Smooth muscle cell (in vitro differentiated cells): ENCODE measurements around the gene FBH1. TPM values are rescaled to one million over a fixed set of nuclear protein-coding genes. Genes with fewer than 3 reads are reported as not detected.

Experiments
- DNase-seq: peaks from one replicate; lab custom pipeline; 2025; ENCODE audit not compliant: unreplicated experiment; lab: John Stamatoyannopoulos, UW
- H2AFZ ChIP-seq: fragments of 200-600 bp; sonication (generic); 2 replicates; pipeline ENCODE4 v1.6.0; 2016; ENCODE audit warnings: antibody characterized with exemption, low read depth, mild to moderate bottlenecking
- H3F3A ChIP-seq: fragments of 200-600 bp; sonication (generic); 2 replicates; pipeline ENCODE4 v1.6.0; 2017; ENCODE audit warnings: antibody characterized with exemption, low read depth
- H3K27ac ChIP-seq: fragments of 200-600 bp; sonication (generic); 2 replicates; pipeline ENCODE4 v1.5.1; 2016; ENCODE audit warnings: low read depth, mild to moderate bottlenecking
- H3K27me3 ChIP-seq: fragments of 200-600 bp; sonication (generic); 2 replicates; pipeline ENCODE4 v1.6.1; 2016; ENCODE audit warnings: low read depth, mild to moderate bottlenecking
- H3K36me3 ChIP-seq: fragments of 200-600 bp; sonication (generic); 2 replicates; pipeline ENCODE4 v1.5.1; 2016; ENCODE audit warnings: low read depth
- H3K4me1 ChIP-seq: fragments of 200-600 bp; sonication (generic); 2 replicates; pipeline ENCODE4 v1.5.1; 2016; ENCODE audit warnings: low read depth
- H3K4me2 ChIP-seq: fragments of 200-600 bp; sonication (generic); 2 replicates; pipeline ENCODE4 v1.6.0; 2016; ENCODE audit warnings: mild to moderate bottlenecking
- H3K4me3 ChIP-seq: fragments of 200-600 bp; sonication (generic); 2 replicates; pipeline ENCODE4 v1.5.1; 2016; ENCODE audit warnings: mild to moderate bottlenecking
- H3K79me2 ChIP-seq: fragments of 200-600 bp; sonication (generic); 2 replicates; pipeline ENCODE4 v1.6.0; 2016; ENCODE audit warnings: low read depth, mild to moderate bottlenecking
- H3K9ac ChIP-seq: fragments of 200-600 bp; sonication (generic); 2 replicates; pipeline ENCODE4 v1.6.0; 2016; ENCODE audit warnings: low read depth
- H3K9me3 ChIP-seq: fragments of 200-600 bp; sonication (generic); replicated peaks from 2 replicates; pipeline ENCODE4 v1.5.1; 2016; ENCODE audit warnings: low read depth
- H4K20me1 ChIP-seq: fragments of 200-600 bp; sonication (generic); 2 replicates; pipeline ENCODE4 v1.6.0; 2016; ENCODE audit warnings: low read depth
- WGBS: methylation state at CpG from one replicate; pipeline ENCODE4 v1.1.7; 2016; ENCODE audit warnings: low lambda C conversion rate; 5-methylcytosine and 5-hydroxymethylcytosine counted together
- polyA plus RNA-seq: library from polyadenylated mRNA; unstranded; fragments of >200 nt; fragmentation: Nextera tagmentation; extraction: Ambion mirVana; gene quantifications from 2 replicates; pipeline ENCODE4 v1.2.1, GENCODE V29; 2016
- total RNA-seq: library from RNA; depleted of rRNA; stranded (reverse); fragments of >200 nt; gene quantifications from 2 replicates; pipeline ENCODE4 v1.2.3, GENCODE V29; 2014
- TF ChIP-seq, protein P1 (sequence below): fragments of 200-600 bp; sonication (generic); IDR thresholded peaks from 2 replicates; pipeline ENCODE4 v1.5.1; 2017; ENCODE audit warnings: borderline replicate concordance, mild to moderate bottlenecking, antibody characterized with exemption; ENCODE audit not compliant: insufficient read depth, poor library complexity, severe bottlenecking

FBH1 gene
- total and polyA plus RNA-seq, 2 experiments from 2014 or later: 68.4 to 70.0 TPM

DNA sequence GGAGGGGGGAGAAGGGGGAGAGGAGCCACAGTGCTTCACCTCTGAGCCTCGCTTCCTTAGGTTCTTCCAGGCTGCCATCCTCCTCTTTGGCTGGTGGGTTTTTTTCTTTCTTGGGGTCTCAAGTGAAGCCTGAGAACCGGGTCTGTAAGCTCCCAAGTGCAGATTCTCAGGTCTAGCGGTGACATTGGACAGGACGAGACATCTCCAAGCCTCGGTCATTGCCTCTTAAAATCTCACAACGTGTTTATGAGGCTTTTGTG lies 88.1 kb downstream of the FBH1 start:
- Histone ChIP-seq H3K79me2 (no peaks in the 10 kb centered on the region), H3K27ac (no peak overlapping the region), H4K20me1 (no peaks in the 10 kb centered on the region), H3K4me1 (no peaks in the 10 kb centered on the region), H3K36me3 (no peaks in the 10 kb centered on the region), H3K27me3 (peaks cover 85% of the 10 kb centered on the region), H3K4me2 (peak overlapping the region; percentile 99), H3K9me3 (no peaks in the 10 kb centered on the region), H2AFZ (no peak overlapping the region), H3K9ac (no peak overlapping the region), H3F3A (no peaks in the 10 kb centered on the region), H3K4me3 (peak overlapping the region; percentile 80)
- no peak for DNase-seq
- TF ChIP-seq, protein P1, sequence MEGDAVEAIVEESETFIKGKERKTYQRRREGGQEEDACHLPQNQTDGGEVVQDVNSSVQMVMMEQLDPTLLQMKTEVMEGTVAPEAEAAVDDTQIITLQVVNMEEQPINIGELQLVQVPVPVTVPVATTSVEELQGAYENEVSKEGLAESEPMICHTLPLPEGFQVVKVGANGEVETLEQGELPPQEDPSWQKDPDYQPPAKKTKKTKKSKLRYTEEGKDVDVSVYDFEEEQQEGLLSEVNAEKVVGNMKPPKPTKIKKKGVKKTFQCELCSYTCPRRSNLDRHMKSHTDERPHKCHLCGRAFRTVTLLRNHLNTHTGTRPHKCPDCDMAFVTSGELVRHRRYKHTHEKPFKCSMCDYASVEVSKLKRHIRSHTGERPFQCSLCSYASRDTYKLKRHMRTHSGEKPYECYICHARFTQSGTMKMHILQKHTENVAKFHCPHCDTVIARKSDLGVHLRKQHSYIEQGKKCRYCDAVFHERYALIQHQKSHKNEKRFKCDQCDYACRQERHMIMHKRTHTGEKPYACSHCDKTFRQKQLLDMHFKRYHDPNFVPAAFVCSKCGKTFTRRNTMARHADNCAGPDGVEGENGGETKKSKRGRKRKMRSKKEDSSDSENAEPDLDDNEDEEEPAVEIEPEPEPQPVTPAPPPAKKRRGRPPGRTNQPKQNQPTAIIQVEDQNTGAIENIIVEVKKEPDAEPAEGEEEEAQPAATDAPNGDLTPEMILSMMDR: no peak
- 18% methylated on average over 6 of the region's 6 CpGs for WGBS

DNA sequence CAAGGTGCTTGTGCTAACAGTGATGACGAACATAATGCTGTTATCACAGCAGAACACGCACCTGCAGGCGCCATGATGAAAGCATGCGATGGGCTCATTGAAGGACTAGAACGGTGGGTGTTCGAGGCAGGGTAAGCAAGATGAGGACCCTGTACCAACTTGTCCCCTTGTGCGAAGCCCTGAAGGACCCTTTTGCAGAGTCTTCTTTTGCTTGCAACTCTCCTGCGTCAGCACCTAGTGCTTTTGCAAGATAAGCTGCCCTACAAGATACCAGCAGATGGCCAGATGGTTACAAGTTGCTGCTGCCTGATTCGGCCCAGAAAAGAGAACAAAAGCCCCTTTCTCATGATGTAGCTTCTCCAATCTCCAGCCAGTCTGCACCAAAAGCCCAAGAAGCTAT lies 91.5 kb downstream of the FBH1 start:
- no peaks in the 10 kb centered on the region for H3K79me2 ChIP-seq
- no peak for DNase-seq
- H3K4me3 ChIP-seq: no peak overlapping the region
- no peaks in the 10 kb centered on the region for H4K20me1 ChIP-seq
- no peaks in the 10 kb centered on the region for H3K4me1 ChIP-seq
- H3F3A ChIP-seq: no peaks in the 10 kb centered on the region
- WGBS: 93% methylated on average over 9 of the region's 9 CpGs
- H2AFZ ChIP-seq: no peak overlapping the region
- H3K9me3 ChIP-seq: no peaks in the 10 kb centered on the region
- TF ChIP-seq, protein P1: no peak
- peaks cover 65% of the 10 kb centered on the region for H3K27me3 ChIP-seq
- no peak overlapping the region for H3K4me2 ChIP-seq
- no peak overlapping the region for H3K9ac ChIP-seq
- no peaks in the 10 kb centered on the region for H3K36me3 ChIP-seq
- no peak overlapping the region for H3K27ac ChIP-seq

DNA sequence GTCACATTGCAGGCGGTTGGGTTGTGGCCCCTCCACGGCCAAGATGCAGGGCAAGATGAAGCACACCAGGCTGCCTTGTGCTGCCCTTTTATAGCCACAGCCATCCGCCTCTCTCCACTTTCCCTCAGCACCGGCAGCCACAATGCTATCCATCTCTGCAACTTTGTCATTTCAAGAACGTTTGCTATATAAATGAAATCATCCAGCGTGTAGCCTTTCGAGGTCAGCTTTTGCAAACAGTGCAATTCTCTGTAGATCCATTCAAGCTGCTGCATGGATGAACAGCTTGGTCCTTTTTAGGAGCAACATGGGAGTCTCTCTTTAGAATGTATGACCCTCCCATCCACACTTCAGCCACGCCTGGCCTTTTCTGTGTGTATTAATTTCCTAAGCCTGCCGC lies 93.7 kb downstream of the FBH1 start:
- Histone ChIP-seq H3K4me2 (no peak overlapping the region), H3K4me1 (no peaks in the 10 kb centered on the region), H3K9ac (no peak overlapping the region), H3K27ac (no peak overlapping the region), H3K4me3 (no peak overlapping the region), H3K27me3 (peaks cover 43% of the 10 kb centered on the region), H3K36me3 (no peaks in the 10 kb centered on the region), H3F3A (no peaks in the 10 kb centered on the region), H2AFZ (no peak overlapping the region), H3K9me3 (no peaks in the 10 kb centered on the region), H4K20me1 (no peaks in the 10 kb centered on the region), H3K79me2 (no peaks in the 10 kb centered on the region)
- TF ChIP-seq, protein P1: no peak
- WGBS: 92% methylated on average over 9 of the region's 9 CpGs
- no peak for DNase-seq

- no peak overlapping the region for H3K4me3 ChIP-seq
- TF ChIP-seq, protein P1: no peak
- 90% methylated on average over 5 of the region's 5 CpGs for WGBS
- no peak overlapping the region for H3K9ac ChIP-seq
- H3K9me3 ChIP-seq: no peaks in the 10 kb centered on the region
- H2AFZ ChIP-seq: no peak overlapping the region
- H3K4me2 ChIP-seq: no peak overlapping the region
- H3K27ac ChIP-seq: no peak overlapping the region
- peaks cover 30% of the 10 kb centered on the region for H3K27me3 ChIP-seq
- H3K36me3 ChIP-seq: no peaks in the 10 kb centered on the region
- H4K20me1 ChIP-seq: no peaks in the 10 kb centered on the region
- DNase-seq: no peak
- no peaks in the 10 kb centered on the region for H3K79me2 ChIP-seq
- H3F3A ChIP-seq: no peaks in the 10 kb centered on the region
- H3K4me1 ChIP-seq: no peaks in the 10 kb centered on the region
Measured at GRCh38 chr10:5985029-5985428, 95.0 kb downstream of the FBH1 start.

Other genes with a start within 250 kb of the FBH1 start
- 12.6 and 22.6 TPM in 2 replicates for gene ASB13, start 223.6 kb upstream of the FBH1 start, total RNA-seq
- 26.4 and 34.7 TPM in 2 replicates for gene ASB13, start 223.6 kb upstream of the FBH1 start, polyA plus RNA-seq
- 123 and 132 TPM in 2 replicates for gene TASOR2, start 205.4 kb upstream of the FBH1 start, total RNA-seq
- gene TASOR2, start 205.4 kb upstream of the FBH1 start, polyA plus RNA-seq: 15.4 and 24.3 TPM in 2 replicates
- 334 and 400 TPM in 2 replicates for gene GDI2, start 76.8 kb upstream of the FBH1 start, total RNA-seq
- 172 and 186 TPM in 2 replicates for gene GDI2, start 76.8 kb upstream of the FBH1 start, polyA plus RNA-seq
- 2.7 and 4.6 TPM in 2 replicates for gene ANKRD16, start 350 bp upstream of the FBH1 start, total RNA-seq
- 3.7 and 10.3 TPM in 2 replicates for gene ANKRD16, start 350 bp upstream of the FBH1 start, polyA plus RNA-seq
- gene IL15RA, start 87.3 kb downstream of the FBH1 start, total RNA-seq: 0.54 TPM in 1 of 2 replicates, not detected in the other
- 0.23 and 1.3 TPM in 2 replicates for gene IL15RA, start 87.3 kb downstream of the FBH1 start, polyA plus RNA-seq
- not detected in 2 replicates for gene IL2RA, start 172.1 kb downstream of the FBH1 start, total RNA-seq
- gene IL2RA, start 172.1 kb downstream of the FBH1 start, polyA plus RNA-seq: not detected in 2 replicates
- 20.0 and 37.0 TPM in 2 replicates for gene RBM17, start 198.8 kb downstream of the FBH1 start, total RNA-seq
- 68.3 and 81.2 TPM in 2 replicates for gene RBM17, start 198.8 kb downstream of the FBH1 start, polyA plus RNA-seq